IPS DF 4.7 (cell line): ENCODE results near the gene TMEM231.
"Not testable (repeated sequence)": the region's sequence is repeated elsewhere in the genome, so short reads cannot be mapped to it uniquely, and the experiment has no call there.

Experiments used
- DNase-seq: peaks from one replicate; pipeline ENCODE4 v3.0.0-alpha.2; 2013; ENCODE audit warnings: low spot score; ENCODE audit errors: extremely low read depth

TMEM231 gene

GRCh38 chr16:75555707-75556430 is at the start of gene TMEM231:
Gene TMEM231 (minus strand): TSS chr16:75556252. CDS start chr16:75556209, 43 bp downstream.
- DNase-seq: no peak

DNA sequence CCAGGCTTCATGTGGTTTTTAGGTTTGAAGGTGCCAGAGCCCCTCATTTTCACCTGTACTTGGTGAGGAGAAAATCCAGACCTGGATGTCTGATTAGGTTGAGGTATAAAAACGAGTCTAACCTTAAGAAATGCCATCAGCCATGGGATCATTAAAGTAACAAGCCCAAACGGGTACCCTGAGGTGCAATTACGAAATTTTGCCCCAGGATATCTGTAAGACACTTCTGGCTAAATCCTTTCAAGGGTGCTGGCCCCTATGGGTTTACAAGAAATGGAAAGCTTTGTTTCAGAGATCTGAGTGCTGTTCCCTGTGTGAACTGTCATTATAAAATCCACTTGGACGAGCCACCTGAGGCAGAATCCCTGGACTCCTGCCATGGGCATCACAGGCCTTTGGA is 47.2 kb upstream of the TMEM231 start:
- no peak for DNase-seq

DNA sequence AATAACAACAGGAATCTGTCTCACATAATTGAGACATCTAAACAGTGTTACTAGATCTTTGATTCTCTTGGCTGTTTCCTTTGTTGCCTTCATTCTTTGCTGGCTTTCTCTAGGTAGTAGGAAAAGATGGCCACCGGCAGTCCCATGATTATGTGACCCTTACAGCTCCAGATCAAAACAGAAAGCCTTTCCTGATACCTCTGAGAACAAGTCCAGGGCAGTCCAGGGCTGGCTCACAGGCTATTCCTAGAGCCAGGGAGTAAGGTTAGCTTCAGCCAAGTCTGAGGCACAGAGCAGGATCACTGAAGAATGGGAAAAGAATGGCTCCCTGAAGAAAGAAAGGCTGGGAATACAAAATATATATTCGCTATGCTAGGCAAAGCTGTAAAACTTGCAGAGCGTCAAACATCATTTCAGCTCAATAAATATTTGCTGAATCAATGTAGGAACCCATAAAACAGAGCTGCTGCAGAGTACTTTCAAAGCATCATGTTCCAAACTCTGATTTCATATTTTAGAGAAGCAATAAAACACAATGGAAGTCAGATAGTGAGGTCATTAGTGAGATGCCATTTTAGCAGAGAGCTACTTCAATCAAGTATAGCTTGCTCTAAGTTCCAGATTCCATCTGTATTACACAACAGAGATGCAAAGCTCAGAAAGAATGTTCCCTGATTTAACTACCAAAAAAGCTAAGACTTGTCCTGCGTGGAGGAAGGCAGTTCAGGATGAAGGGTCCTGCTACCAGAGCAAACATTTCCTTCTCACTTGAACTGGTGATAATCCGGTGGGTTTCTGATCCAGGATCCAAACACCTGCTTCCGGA is 43.6 kb upstream of the TMEM231 start:
- DNase-seq: no peak

- peak; percentile 76 for DNase-seq
Measured at GRCh38 chr16:75593825-75594820, 38.1 kb upstream of the TMEM231 start.

- no peak for DNase-seq
Measured at GRCh38 chr16:75593308-75593707, 37.3 kb upstream of the TMEM231 start.

GRCh38 chr16:75591927-75592326 is 35.9 kb upstream of the TMEM231 start:
- DNase-seq: not testable (repeated sequence)

DNA sequence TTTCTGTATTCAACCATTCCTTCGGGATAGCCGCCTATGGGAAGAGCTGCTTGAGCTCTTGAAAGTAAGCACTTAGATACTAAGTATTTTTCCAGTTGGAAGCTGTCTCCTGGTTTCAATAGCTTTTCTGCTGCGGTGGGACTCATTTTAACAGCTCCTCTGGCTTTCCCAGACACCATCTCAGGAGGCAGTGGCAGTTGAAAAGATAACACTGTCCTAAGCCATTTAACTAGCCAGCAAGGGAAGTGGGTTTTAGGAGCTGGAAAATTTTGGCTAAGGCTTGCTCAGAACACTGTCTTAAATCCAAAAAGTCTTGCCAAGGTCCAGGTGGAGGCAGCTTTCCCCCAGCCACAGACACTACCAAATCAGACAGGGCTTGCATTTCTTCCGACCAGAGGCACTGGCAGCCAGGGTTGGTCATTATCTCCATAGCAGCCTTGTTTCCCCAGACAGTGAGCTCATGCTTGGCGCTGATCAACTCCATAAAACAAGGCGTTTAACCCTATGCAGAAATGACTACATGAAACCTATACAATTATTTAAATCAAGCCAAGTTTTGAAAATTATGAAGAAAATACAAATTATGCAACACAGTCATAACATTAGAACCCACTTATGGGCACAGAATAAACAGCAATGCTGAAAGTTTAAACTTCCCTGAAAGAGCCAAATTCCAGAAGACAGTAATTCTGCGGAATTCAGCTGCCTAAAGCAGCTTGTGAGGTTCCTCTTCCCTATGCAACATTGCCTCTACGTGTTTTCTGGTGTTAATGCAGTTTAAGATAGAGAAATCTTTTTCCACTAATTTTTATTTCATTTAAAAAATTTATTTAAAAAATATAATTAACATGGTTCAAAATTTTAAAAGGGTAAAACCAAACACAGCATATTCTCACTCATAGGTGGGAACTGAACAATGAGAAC is 35.1 kb upstream of the TMEM231 start:
- DNase-seq: no peak

DNA sequence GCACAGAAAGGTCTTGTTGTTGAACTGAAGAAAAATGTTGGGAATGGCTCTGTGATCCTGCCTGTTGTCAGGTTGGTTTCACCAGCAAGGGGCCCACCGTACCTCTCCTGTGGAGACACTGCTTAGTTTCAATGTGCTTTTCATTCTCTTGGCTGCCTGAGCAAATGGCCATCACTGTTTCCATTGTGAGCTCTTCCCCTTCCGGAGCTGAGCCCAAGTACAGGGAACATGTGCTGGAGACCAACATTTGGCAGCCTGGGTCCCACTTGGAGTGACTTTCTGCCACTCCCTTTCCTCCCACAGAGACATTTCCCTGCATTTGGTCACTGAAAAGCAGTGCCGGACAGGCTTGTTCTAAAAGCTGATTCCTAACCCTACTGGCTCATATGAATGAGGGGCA is 33.3 kb upstream of the TMEM231 start:
- DNase-seq: no peak

- no peak for DNase-seq
Measured at GRCh38 chr16:75588716-75589115, 32.7 kb upstream of the TMEM231 start.

GRCh38 chr16:75584108-75584507 is 28.1 kb upstream of the TMEM231 start:
- no peak for DNase-seq

DNA sequence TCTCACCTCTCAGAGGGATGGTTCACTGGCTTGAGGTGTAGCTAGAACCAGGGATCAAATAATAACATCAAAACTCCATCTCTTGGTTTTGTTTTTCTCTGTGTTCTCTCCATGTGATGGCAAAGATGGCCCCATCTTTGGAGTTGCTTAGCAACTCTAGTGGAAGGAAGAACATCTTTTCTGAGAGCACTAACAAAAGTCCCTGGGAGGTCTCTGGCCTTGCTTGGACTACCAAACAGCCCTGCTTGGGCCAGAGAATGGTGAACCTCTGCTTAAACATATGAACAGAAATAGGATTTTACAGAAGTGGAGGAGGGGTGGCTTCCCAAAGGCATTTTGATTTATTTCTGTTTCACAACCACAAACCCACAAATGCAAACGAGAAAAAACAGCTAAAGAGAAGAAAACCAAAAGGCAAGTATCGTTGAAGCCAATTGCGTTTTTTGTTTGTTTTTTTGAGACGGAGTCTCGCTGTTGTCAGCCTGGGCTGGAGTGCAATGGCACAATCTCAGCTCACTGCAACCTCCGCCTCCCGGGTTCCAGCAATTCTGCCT is 23.3 kb upstream of the TMEM231 start:
- DNase-seq: no peak

GRCh38 chr16:75578725-75579124 is 22.7 kb upstream of the TMEM231 start:
- DNase-seq: no peak

DNA sequence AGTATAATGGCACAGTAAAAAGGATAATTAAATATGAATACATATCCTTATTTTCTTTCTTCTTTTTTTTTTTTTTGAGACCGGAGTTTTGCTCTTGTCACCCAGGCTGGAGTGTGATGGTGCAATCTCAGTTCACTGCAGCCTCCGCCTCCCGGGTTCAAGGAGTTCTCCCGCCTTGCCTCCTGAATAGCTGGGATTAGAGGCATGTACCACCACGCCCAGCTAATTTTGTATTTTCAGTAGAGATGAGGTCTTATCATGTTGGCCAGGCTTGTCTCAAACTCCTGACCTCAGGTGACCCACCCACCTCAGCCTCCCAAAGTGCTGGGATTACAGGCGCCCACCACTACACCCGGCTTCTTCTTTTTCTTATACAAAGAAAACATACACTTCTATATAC is 22.2 kb upstream of the TMEM231 start:
- DNase-seq: no peak

- DNase-seq: no peak
Measured at GRCh38 chr16:75576384-75576811, 20.3 kb upstream of the TMEM231 start.

DNA sequence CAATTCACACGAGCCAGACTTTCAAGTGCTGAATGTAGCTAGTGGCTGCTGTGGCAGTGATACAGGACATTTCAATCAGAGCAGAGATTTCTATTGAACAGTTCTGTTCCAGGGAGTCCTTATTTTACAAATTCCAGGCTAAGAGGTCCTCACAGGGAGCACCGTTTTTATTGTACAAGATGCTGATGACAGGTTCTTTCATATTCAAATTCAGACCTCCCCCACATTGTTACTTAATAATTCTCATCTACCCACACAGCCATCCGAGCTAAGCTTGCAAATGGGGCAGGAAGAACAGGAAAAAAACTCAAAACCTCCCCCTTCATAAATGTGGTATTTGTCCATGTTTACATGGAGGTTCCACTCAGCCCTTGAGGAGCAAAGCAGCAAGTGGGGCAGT is 19.9 kb upstream of the TMEM231 start:
- no peak for DNase-seq

- no peak for DNase-seq
Measured at GRCh38 chr16:75573955-75574354, 17.9 kb upstream of the TMEM231 start.

GRCh38 chr16:75572864-75573542 is 17.0 kb upstream of the TMEM231 start:
- no peak for DNase-seq

GRCh38 chr16:75570396-75571065 is 14.5 kb upstream of the TMEM231 start:
- no peak for DNase-seq

DNA sequence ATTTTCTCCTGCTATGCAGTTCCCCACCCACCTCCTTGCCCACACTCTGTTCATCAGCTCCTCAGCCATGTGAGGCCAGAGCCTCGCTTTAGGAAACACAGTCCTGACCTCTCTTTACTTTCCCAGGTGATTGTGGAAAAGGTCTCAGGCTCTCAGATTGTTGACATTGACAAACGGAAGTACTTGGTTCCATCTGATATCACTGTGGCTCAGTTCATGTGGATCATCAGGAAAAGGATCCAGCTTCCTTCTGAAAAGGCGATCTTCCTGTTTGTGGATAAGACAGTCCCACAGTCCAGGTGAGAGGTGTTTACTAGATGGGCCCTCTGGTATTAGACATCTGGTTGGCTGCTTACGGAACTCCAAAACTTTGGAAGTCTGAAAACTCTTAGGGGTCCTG is 11.9 kb upstream of the TMEM231 start:
- DNase-seq: no peak
